Mammary epithelial cell (primary cell): ENCODE results near the gene PACSIN2.

Experiments
- CTCF ChIP-seq, 2 donors: IDR thresholded peaks in 1 of 2; conservative IDR thresholded peaks in 1 of 2; 2 replicates each; pipeline ENCODE4 v1.5.1; 2011 to 2012; ENCODE audit warnings: inconsistent platforms in 2 of 2, low read length in 2 of 2, mild to moderate bottlenecking in 2 of 2, control low read depth in 1 of 2, low read depth in 1 of 2; ENCODE audit not compliant: insufficient read depth in 1 of 2; ENCODE audit errors: extremely low read depth in 1 of 2
- EZH2 ChIP-seq: IDR thresholded peaks from 2 replicates; pipeline ENCODE4 v1.6.1; 2012; ENCODE audit warnings: low read length, inconsistent platforms, borderline replicate concordance

- TF ChIP-seq CTCF (conservative IDR thresholded peaks at IDR 0.05 in 1 of 2, IDR thresholded peaks at IDR 0.05 in 1 of 2; ENCODE audit: extremely low read depth in 1 of 2, insufficient read depth in 1 of 2, low read depth in 1 of 2, low read length in 2 of 2) (no peak), EZH2 (no peak)
These were observed 82.8 kb downstream of the PACSIN2 start for GRCh38 chr22:42932197-42932519.
